Neural progenitor cell (in vitro differentiated cells): ENCODE results near the gene DNMT3A.

Experiments used
- EZH2 ChIP-seq: fragments of 200-600 bp; sonication (generic); IDR thresholded peaks from 2 replicates; pipeline ENCODE4 v1.6.1; 2017; ENCODE audit warnings: antibody characterized with exemption, mild to moderate bottlenecking, moderate library complexity
- EZH2phosphoT487 ChIP-seq: fragments of 200-600 bp; sonication (generic); IDR thresholded peaks from 2 replicates; pipeline ENCODE4 v1.6.1; 2017; ENCODE audit warnings: antibody characterized with exemption
- TF ChIP-seq, protein P1 (sequence below): fragments of 200-600 bp; sonication (generic); IDR thresholded peaks from 2 replicates; pipeline ENCODE4 v1.5.1; 2017; ENCODE audit warnings: antibody characterized with exemption, mild to moderate bottlenecking

- TF ChIP-seq EZH2 (no peak), EZH2phosphoT487 (no peak)
- TF ChIP-seq, protein P1, sequence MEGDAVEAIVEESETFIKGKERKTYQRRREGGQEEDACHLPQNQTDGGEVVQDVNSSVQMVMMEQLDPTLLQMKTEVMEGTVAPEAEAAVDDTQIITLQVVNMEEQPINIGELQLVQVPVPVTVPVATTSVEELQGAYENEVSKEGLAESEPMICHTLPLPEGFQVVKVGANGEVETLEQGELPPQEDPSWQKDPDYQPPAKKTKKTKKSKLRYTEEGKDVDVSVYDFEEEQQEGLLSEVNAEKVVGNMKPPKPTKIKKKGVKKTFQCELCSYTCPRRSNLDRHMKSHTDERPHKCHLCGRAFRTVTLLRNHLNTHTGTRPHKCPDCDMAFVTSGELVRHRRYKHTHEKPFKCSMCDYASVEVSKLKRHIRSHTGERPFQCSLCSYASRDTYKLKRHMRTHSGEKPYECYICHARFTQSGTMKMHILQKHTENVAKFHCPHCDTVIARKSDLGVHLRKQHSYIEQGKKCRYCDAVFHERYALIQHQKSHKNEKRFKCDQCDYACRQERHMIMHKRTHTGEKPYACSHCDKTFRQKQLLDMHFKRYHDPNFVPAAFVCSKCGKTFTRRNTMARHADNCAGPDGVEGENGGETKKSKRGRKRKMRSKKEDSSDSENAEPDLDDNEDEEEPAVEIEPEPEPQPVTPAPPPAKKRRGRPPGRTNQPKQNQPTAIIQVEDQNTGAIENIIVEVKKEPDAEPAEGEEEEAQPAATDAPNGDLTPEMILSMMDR = no peak
These were observed 125.6 kb downstream of the DNMT3A start for GRCh38 chr2:25215948-25216679.
